ENCODE data around the gene OSBPL1A. TPM values are rescaled to one million over a fixed set of nuclear protein-coding genes. Genes with fewer than 3 reads are reported as not detected.

Gene OSBPL1A
- polyA plus RNA-seq, 1 of the 3 experiments (the other 2 are of a cell fraction) = 21.3 TPM

GRCh38 chr18:24417480-24417879, 19.9 kb upstream of the OSBPL1A start:
- Histone ChIP-seq H3K4me3 (ENCODE audit: low read depth in 2 of 2, low read length in 1 of 2) (no peak overlapping the region), H3K9me2 (no peaks in the 10 kb centered on the region), H3K4me2 (no peak overlapping the region), H2AFZ (ENCODE audit: low read depth) (no peak overlapping the region), H3K27ac (ENCODE audit: low read depth in 2 of 2, low read length in 1 of 2) (no peak overlapping the region), H3K27me3 (ENCODE audit: insufficient read depth) (no peaks in the 10 kb centered on the region), H3F3A (replicated peaks; ENCODE audit: insufficient read depth) (no peaks in the 10 kb centered on the region), H4K20me1 (ENCODE audit: insufficient read depth) (no peaks in the 10 kb centered on the region), H3K36me3 (replicated peaks in 1 of 2; ENCODE audit: control insufficient read depth in 1 of 2, insufficient read depth in 2 of 2, low read length in 1 of 2) (no peaks in the 10 kb centered on the region), H3K4me1 (ENCODE audit: control insufficient read depth in 1 of 2, insufficient read depth in 2 of 2, low read depth in 1 of 2, low read length in 1 of 2) (peaks cover 0 to 6% of the 10 kb centered on the region in 2 experiments; a peak in 1 of 4 replicates), H3K9ac (no peak overlapping the region), H3K79me2 (ENCODE audit: insufficient read depth) (no peaks in the 10 kb centered on the region), H3K9me3 (no peaks in the 10 kb centered on the region)
- no peak for TF ChIP-seq RAD21 (IDR thresholded peaks at IDR 0.05; ENCODE audit: low read length)
- peak; percentile 30 for DNase-seq
- POLR2A ChIA-PET = interaction anchor here (2.0 kb wide), 1 partner anchor 9 kb away, joined by 11 read pairs; the partner anchor contains the start of gene IMPACT
- CTCF ChIA-PET = interaction anchor here (0.8 to 1.4 kb wide), 3 partner anchors 13 to 70 kb away, joined by 3 read pairs; partner anchors contain the start of gene OSBPL1A
- WGBS (ENCODE audit: low lambda C conversion rate) = 10% methylated on average over 2 of the region's 3 CpGs

- 64% methylated on average over 3 of the region's 3 CpGs for WGBS (ENCODE audit: low lambda C conversion rate)
These were observed 16.9 kb upstream of the OSBPL1A start for GRCh38 chr18:24414349-24415003.

GRCh38 chr18:24413148-24413547, 15.5 kb upstream of the OSBPL1A start:
- DNase-seq = no peak
- WGBS (ENCODE audit: low lambda C conversion rate) = 94% methylated on average over 2 of the region's 2 CpGs
- Histone ChIP-seq H2AFZ (ENCODE audit: low read depth) (no peak overlapping the region), H3K79me2 (ENCODE audit: insufficient read depth) (no peaks in the 10 kb centered on the region), H3K9ac (no peak overlapping the region), H3K36me3 (replicated peaks in 1 of 2; ENCODE audit: control insufficient read depth in 1 of 2, insufficient read depth in 2 of 2, low read length in 1 of 2) (no peaks in the 10 kb centered on the region), H3K4me2 (no peak overlapping the region), H4K20me1 (ENCODE audit: insufficient read depth) (no peaks in the 10 kb centered on the region), H3F3A (replicated peaks; ENCODE audit: insufficient read depth) (no peaks in the 10 kb centered on the region), H3K9me3 (no peaks in the 10 kb centered on the region), H3K27ac (ENCODE audit: low read depth in 2 of 2, low read length in 1 of 2) (no peak overlapping the region), H3K9me2 (no peaks in the 10 kb centered on the region), H3K27me3 (ENCODE audit: insufficient read depth) (peaks cover 6% of the 10 kb centered on the region; the same call in 1 of the 2 replicates), H3K4me1 (ENCODE audit: control insufficient read depth in 1 of 2, insufficient read depth in 2 of 2, low read depth in 1 of 2, low read length in 1 of 2) (peaks cover 0 to 6% of the 10 kb centered on the region in 2 experiments; a peak in 1 of 4 replicates), H3K4me3 (ENCODE audit: low read depth in 2 of 2, low read length in 1 of 2) (no peak overlapping the region)
- POLR2A ChIA-PET = interaction anchor here (1.1 kb wide), 1 partner anchor 13 kb away, joined by 4 read pairs; the partner anchor contains the start of gene IMPACT
- no peak for TF ChIP-seq POLR2AphosphoS5 (IDR thresholded peaks at IDR 0.05; ENCODE audit: low read depth, low read length)
- TF ChIP-seq RAD21 (IDR thresholded peaks at IDR 0.05; ENCODE audit: low read length) = peak; percentile 50
- TF ChIP-seq CTCF (IDR thresholded peaks at IDR 0.05) = 0 out of 2 replicates have a peak, but pooled peaks have one; percentile 33
- no peak for TF ChIP-seq NFIC (IDR thresholded peaks at IDR 0.05; ENCODE audit: borderline replicate concordance)
- TF ChIP-seq SMC3 (IDR thresholded peaks at IDR 0.05; ENCODE audit: low read depth, low read length) = peak; percentile 36; the same call in 1 of the 2 replicates
- no peak for TF ChIP-seq PBX3 (IDR thresholded peaks at IDR 0.05)
- CTCF ChIA-PET = interaction anchor here (1.0 to 2.4 kb wide), 7 partner anchors 9 to 237 kb away, joined by 3 to 8 read pairs (median 4); no protein-coding TSS in a partner anchor

More at GRCh38 chr18:24414349-24415003, 16.9 kb upstream of the OSBPL1A start:
- H4K20me1 ChIP-seq (ENCODE audit: insufficient read depth) = no peaks in the 10 kb centered on the region
- TF ChIP-seq RFX5 (IDR thresholded peaks at IDR 0.05; ENCODE audit: low read length) = no peak
- no peak for TF ChIP-seq RAD21 (IDR thresholded peaks at IDR 0.05; ENCODE audit: low read length)
- TF ChIP-seq TEAD4 (IDR thresholded peaks at IDR 0.05; ENCODE audit: borderline replicate concordance, insufficient read depth) = no peak
- no peak overlapping the region for H2AFZ ChIP-seq (ENCODE audit: low read depth)
- H3K9ac ChIP-seq = no peak overlapping the region
- no peak for DNase-seq
- no peaks in the 10 kb centered on the region for H3F3A ChIP-seq (replicated peaks; ENCODE audit: insufficient read depth)
- H3K27ac ChIP-seq (ENCODE audit: low read depth in 2 of 2, low read length in 1 of 2) = no peak overlapping the region
- H3K4me3 ChIP-seq (ENCODE audit: low read depth in 2 of 2, low read length in 1 of 2) = no peak overlapping the region
- H3K79me2 ChIP-seq (ENCODE audit: insufficient read depth) = no peaks in the 10 kb centered on the region
- no peaks in the 10 kb centered on the region for H3K27me3 ChIP-seq (ENCODE audit: insufficient read depth)
- ChIA-PET CTCF (interaction anchor here (0.9 to 2.4 kb wide), 3 partner anchors 54 to 238 kb away, joined by 3 to 8 read pairs (median 7); no protein-coding TSS in a partner anchor), POLR2A (no interaction called here)
- no peaks in the 10 kb centered on the region for H3K36me3 ChIP-seq (replicated peaks in 1 of 2; ENCODE audit: control insufficient read depth in 1 of 2, insufficient read depth in 2 of 2, low read length in 1 of 2)
- no peaks in the 10 kb centered on the region for H3K9me3 ChIP-seq
- H3K9me2 ChIP-seq = no peaks in the 10 kb centered on the region
- peaks cover 0 to 6% of the 10 kb centered on the region in 2 experiments; a peak in 1 of 4 replicates for H3K4me1 ChIP-seq (ENCODE audit: control insufficient read depth in 1 of 2, insufficient read depth in 2 of 2, low read depth in 1 of 2, low read length in 1 of 2)
- no peak overlapping the region for H3K4me2 ChIP-seq

All from SK-N-SH (cell line).